ENCODE measurements around the gene STX16. TPM values are rescaled to one million over a fixed set of nuclear protein-coding genes. Genes with fewer than 3 reads are reported as not detected.

Gene STX16, protein sequence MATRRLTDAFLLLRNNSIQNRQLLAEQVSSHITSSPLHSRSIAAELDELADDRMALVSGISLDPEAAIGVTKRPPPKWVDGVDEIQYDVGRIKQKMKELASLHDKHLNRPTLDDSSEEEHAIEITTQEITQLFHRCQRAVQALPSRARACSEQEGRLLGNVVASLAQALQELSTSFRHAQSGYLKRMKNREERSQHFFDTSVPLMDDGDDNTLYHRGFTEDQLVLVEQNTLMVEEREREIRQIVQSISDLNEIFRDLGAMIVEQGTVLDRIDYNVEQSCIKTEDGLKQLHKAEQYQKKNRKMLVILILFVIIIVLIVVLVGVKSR
- 29.9 TPM for polyA plus RNA-seq (2013, experiment 1 of 2)
- polyA plus RNA-seq (2013, experiment 2 of 2) = 40.6 TPM

DNA sequence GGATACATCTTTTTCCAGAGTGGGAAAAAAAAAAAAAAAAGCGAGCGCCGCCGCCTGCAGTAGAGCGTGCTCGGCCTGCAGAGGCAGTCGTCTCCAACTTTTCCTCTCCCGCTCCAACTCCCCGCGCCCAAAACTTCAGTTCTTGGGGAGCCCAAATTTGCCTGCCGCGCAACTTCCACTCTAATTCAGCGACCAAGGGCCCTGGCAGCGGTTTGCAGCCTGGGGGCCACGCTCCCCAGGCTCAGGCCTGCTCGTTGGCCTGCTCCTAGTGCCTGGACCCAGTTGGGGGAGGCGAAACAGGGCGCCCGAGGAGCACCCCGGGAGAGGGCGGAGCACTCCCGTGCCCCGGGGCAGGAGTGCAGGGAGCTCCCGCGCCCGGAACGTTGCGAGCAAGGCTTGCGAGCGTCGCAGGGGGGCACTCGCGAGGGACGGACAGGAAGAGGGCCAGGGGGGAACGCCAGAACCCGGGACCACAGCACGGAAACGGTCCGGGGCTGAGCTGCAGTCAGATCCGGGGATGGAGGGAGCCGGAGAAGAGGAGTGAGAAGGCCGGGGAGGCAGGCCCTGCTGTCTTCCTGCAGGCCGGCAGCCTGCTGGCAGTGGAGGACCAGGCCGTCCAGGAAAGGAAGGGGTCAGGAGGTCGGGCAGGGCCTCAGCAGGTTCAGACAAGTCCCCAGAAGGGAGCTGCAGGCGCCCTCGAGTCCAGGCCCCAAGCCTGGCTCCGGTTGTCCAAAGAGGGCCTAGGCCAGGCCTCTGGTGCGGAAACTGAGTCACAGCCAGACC lies at the start of gene STX16:
TSS of gene STX16 (plus strand) at position 508 of the 783 bp plus-strand sequence. CDS start 724 bp downstream, outside the sequence.
- Histone ChIP-seq H3K9ac (ENCODE audit: low read depth, low read length) (peak within 1 kb of the TSS; percentile 83), H3K4me3 (ENCODE audit: low read length) (peak within 1 kb of the TSS; percentile 84), H3K4me1 (ENCODE audit: insufficient read depth, low read length) (peaks cover 45% of the 10 kb centered on the region), H3K27ac (ENCODE audit: low read depth, low read length) (peak within 1 kb of the TSS; percentile 96), H3K36me3 (ENCODE audit: insufficient read depth, low read length) (peaks cover 6% of the 10 kb centered on the region; the same call in 1 of the 2 replicates), H3K27me3 (ENCODE audit: insufficient read depth, low read length) (peaks cover 10% of the 10 kb centered on the region; the same call in 1 of the 2 replicates), H3K9me3 (ENCODE audit: insufficient read depth, low read depth, low read length) (no peaks in the 10 kb centered on the region)
- WGBS = 2% methylated on average over 49 of the region's 49 CpGs

DNA sequence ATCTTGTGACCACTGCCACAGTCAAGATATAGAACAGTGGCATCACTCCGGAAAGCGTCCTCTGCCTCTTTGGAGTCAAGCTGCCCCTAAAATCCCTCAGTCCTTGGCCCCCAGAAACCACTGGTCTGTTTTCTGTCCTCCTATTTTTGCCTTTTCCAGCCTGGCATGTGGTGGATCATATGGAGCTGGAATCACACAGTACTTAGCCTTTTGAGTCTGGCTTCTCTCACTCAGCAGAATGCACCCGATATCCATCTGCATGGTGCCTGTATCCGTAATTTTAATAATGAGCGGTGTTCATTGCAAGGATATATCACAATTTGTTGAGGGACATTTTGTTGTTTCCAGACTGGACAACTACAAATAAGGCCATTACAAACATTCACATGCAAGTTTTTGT lies 49.0 kb upstream of the STX16 start:
- 98% methylated on average over 5 of the region's 5 CpGs for WGBS
- Histone ChIP-seq H3K4me1 (ENCODE audit: insufficient read depth, low read length) (no peaks in the 10 kb centered on the region; the same call in 1 of the 2 replicates), H3K27me3 (ENCODE audit: insufficient read depth, low read length) (no peaks in the 10 kb centered on the region), H3K9ac (ENCODE audit: low read depth, low read length) (no peak overlapping the region), H3K36me3 (ENCODE audit: insufficient read depth, low read length) (no peaks in the 10 kb centered on the region), H3K9me3 (ENCODE audit: insufficient read depth, low read depth, low read length) (no peaks in the 10 kb centered on the region), H3K27ac (ENCODE audit: low read depth, low read length) (no peak overlapping the region), H3K4me3 (ENCODE audit: low read length) (no peak overlapping the region)

DNA sequence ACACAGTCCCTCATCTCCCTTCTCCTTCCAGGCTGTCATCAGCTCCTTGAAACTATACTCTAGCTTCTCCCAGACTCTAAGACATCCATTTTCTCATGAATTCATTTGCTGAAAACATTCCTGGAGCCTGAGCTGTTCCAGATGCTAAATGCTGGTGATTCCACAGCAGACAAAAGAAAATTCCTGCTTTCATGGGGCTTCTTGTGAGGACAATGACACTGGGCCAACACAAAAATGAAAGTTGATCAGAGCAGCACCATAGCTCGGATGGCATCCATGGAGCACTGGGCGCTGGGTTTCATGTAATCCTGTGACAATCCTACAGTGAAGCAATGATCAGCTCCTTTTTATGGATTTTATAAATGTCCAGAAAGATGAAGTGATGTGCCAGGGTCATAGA lies 47.4 kb upstream of the STX16 start:
- Histone ChIP-seq H3K4me1 (ENCODE audit: insufficient read depth, low read length) (no peaks in the 10 kb centered on the region), H3K36me3 (ENCODE audit: insufficient read depth, low read length) (no peaks in the 10 kb centered on the region), H3K4me3 (ENCODE audit: low read length) (no peak overlapping the region), H3K27ac (ENCODE audit: low read depth, low read length) (no peak overlapping the region), H3K9ac (ENCODE audit: low read depth, low read length) (no peak overlapping the region), H3K9me3 (ENCODE audit: insufficient read depth, low read depth, low read length) (no peaks in the 10 kb centered on the region), H3K27me3 (ENCODE audit: insufficient read depth, low read length) (no peaks in the 10 kb centered on the region)
- 91% methylated on average over 2 of the region's 2 CpGs for WGBS

DNA sequence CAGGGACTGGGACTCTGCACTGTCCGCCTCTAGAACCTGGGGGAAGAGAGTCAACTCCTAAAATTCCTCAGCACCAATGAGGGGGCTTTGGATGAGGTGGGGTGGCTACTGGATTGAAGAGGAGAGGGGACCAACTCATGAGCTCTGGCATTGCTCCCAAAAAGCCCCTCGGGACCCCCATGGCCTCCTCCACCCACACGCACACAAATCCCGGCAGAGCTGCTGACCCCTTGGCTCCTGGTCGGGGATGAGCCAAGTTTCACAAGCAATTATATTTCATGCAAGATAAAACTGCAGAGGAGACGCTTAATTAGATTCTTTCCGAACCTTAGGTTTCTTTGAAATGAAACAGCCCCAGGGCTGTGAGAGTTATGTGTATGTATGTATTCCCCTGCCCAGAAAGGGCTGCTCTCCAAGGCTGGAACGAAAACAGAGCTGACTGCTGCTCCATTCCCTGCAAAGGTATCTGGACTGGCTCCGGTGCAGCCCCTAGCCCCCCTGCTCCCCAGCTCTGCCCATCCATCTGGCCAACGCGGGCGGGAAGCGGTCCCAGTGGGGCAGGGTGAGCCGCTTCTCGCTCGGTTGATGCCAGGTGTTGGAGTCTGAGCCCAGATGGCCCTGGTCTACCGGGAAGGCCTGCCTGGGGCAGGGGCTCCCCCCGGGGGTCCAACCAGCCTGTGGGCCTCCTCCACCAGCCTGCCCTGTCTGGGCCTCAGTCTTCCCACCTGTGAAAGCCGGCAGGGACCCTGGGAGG lies 46.8 kb upstream of the STX16 start:
- Histone ChIP-seq H3K27me3 (ENCODE audit: insufficient read depth, low read length) (no peaks in the 10 kb centered on the region), H3K36me3 (ENCODE audit: insufficient read depth, low read length) (no peaks in the 10 kb centered on the region), H3K4me3 (ENCODE audit: low read length) (no peak overlapping the region), H3K27ac (ENCODE audit: low read depth, low read length) (no peak overlapping the region), H3K9ac (ENCODE audit: low read depth, low read length) (no peak overlapping the region), H3K9me3 (ENCODE audit: insufficient read depth, low read depth, low read length) (no peaks in the 10 kb centered on the region), H3K4me1 (ENCODE audit: insufficient read depth, low read length) (no peaks in the 10 kb centered on the region)
- WGBS = 91% methylated on average over 19 of the region's 19 CpGs

DNA sequence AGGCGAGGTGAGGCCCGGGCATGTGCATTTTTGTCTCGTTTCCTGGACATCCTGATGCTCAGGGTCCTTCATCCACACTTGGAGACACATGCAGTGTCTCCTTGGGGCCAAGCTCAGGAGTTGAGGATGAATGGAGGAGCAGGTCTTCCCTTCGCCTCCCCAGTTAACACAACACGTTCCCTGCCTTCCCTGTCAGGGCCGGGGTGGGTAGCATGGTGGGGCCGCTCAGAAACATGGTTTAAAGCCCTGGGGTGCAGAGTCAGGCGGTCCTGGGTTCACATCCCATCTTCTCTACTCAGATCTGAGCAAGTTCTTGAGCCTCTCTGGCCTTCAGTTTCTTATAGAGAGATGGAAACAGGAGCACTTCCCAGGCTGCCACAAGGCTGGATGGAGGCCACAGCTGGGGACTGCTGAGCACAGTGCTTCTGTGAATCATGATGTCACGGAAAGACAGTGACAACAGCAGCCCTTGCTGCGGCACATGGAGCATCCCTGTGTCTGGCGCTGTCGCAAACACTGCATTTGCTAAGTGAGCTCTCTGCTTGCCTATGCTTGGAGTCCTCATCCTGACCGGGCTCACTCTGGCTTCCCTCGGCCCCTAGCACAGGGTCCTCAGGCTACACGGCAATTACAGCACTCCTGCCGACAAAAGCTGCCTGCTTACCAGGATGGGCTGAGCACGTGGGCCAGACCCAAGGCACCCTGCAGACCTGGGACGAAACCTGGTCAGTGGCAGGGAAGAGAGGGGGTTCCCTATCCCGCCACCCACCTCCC lies 45.6 kb upstream of the STX16 start:
- WGBS = 90% methylated on average over 19 of the region's 19 CpGs
- H3K27me3 ChIP-seq (ENCODE audit: insufficient read depth, low read length) = no peaks in the 10 kb centered on the region
- no peaks in the 10 kb centered on the region for H3K4me1 ChIP-seq (ENCODE audit: insufficient read depth, low read length)
- no peak overlapping the region for H3K4me3 ChIP-seq (ENCODE audit: low read length)
- H3K27ac ChIP-seq (ENCODE audit: low read depth, low read length) = no peak overlapping the region
- no peak overlapping the region for H3K9ac ChIP-seq (ENCODE audit: low read depth, low read length)
- no peaks in the 10 kb centered on the region for H3K36me3 ChIP-seq (ENCODE audit: insufficient read depth, low read length)
- H3K9me3 ChIP-seq (ENCODE audit: insufficient read depth, low read depth, low read length) = no peaks in the 10 kb centered on the region

DNA sequence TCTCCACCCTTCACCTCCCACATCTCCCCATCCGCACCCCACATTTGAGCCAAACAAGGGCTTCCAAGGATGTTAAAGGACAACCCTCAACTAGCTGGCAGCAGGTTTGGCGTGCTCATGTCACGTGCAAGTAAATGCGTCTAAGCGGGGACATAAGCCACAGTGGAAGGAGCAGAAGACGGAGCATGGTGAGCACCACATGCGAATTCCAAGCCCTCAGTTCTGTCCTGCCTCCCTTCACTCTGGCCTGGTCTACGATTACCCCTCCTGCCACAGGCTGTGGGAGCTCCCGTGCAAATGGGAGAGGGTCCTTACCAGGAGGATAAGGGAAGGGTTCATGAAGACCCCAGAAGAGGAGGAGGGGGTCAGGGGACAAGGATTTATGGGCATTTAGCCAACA lies 44.9 kb upstream of the STX16 start:
- no peak overlapping the region for H3K9ac ChIP-seq (ENCODE audit: low read depth, low read length)
- H3K9me3 ChIP-seq (ENCODE audit: insufficient read depth, low read depth, low read length) = no peaks in the 10 kb centered on the region
- no peaks in the 10 kb centered on the region for H3K36me3 ChIP-seq (ENCODE audit: insufficient read depth, low read length)
- no peak overlapping the region for H3K4me3 ChIP-seq (ENCODE audit: low read length)
- H3K27ac ChIP-seq (ENCODE audit: low read depth, low read length) = no peak overlapping the region
- H3K4me1 ChIP-seq (ENCODE audit: insufficient read depth, low read length) = no peaks in the 10 kb centered on the region
- no peaks in the 10 kb centered on the region for H3K27me3 ChIP-seq (ENCODE audit: insufficient read depth, low read length)
- 93% methylated on average over 9 of the region's 9 CpGs for WGBS

DNA sequence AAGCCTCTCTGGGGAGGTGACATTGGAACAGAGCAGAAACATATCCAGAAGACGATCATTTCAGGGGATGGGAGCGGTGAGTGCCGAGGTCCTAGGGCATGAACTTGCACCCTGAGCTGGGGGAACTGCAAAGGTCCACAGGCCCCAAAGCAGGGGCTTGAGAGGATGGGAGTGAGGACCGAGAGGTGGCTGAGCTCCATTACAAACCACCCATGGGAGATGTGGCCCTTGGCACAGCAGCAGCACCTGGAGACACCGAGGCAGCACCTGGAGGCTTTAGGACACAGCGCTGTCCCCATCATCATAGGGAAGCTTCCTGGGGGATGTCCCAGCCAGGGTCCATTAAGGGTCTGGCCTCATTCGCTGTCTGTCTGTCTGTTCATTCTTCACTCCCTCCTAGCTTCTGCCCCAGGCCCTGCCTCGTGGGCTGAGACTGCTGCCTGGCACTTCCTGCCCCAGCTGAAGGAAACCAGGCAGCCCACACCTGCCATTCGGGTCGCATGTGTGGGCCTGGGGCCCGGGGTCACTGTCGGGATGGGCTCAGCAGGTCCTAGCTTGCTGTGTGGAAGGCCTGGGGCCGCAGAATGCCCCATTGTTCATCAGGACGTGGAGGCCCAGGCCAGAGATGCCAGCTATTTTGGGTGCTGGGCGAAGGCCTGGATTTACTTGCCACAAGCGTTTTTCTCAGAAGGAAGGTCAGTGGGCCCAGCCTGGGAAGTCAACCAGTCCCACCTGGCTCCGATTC lies 42.8 kb upstream of the STX16 start:
- no peaks in the 10 kb centered on the region for H3K4me1 ChIP-seq (ENCODE audit: insufficient read depth, low read length)
- no peaks in the 10 kb centered on the region for H3K36me3 ChIP-seq (ENCODE audit: insufficient read depth, low read length)
- H3K9ac ChIP-seq (ENCODE audit: low read depth, low read length) = no peak overlapping the region
- H3K9me3 ChIP-seq (ENCODE audit: insufficient read depth, low read depth, low read length) = no peaks in the 10 kb centered on the region
- H3K27ac ChIP-seq (ENCODE audit: low read depth, low read length) = no peak overlapping the region
- 93% methylated on average over 17 of the region's 17 CpGs for WGBS
- H3K27me3 ChIP-seq (ENCODE audit: insufficient read depth, low read length) = no peaks in the 10 kb centered on the region
- H3K4me3 ChIP-seq (ENCODE audit: low read length) = no peak overlapping the region

DNA sequence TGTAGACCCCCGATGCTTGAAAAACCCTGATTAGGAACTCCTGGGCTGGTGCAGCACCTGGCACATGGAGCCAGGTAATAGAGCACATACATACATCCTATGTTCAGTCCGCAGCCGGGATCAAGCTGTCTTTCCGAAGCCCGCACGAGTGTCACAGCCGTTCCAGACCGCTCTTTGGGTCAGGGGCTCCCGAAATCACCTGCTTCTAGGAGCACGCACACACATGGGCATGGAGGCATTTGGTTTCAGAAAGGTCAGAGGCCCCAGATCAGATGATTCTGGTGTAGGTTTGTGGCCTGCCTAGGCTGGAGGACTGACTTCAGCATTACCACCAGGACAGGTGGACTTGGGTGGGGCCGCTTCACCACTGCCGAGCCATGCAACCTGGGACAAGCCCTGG lies 42.1 kb upstream of the STX16 start:
- Histone ChIP-seq H3K4me1 (ENCODE audit: insufficient read depth, low read length) (no peaks in the 10 kb centered on the region), H3K27me3 (ENCODE audit: insufficient read depth, low read length) (no peaks in the 10 kb centered on the region), H3K36me3 (ENCODE audit: insufficient read depth, low read length) (no peaks in the 10 kb centered on the region), H3K27ac (ENCODE audit: low read depth, low read length) (no peak overlapping the region), H3K9me3 (ENCODE audit: insufficient read depth, low read depth, low read length) (no peaks in the 10 kb centered on the region), H3K9ac (ENCODE audit: low read depth, low read length) (no peak overlapping the region), H3K4me3 (ENCODE audit: low read length) (no peak overlapping the region)
- 97% methylated on average over 12 of the region's 12 CpGs for WGBS

DNA sequence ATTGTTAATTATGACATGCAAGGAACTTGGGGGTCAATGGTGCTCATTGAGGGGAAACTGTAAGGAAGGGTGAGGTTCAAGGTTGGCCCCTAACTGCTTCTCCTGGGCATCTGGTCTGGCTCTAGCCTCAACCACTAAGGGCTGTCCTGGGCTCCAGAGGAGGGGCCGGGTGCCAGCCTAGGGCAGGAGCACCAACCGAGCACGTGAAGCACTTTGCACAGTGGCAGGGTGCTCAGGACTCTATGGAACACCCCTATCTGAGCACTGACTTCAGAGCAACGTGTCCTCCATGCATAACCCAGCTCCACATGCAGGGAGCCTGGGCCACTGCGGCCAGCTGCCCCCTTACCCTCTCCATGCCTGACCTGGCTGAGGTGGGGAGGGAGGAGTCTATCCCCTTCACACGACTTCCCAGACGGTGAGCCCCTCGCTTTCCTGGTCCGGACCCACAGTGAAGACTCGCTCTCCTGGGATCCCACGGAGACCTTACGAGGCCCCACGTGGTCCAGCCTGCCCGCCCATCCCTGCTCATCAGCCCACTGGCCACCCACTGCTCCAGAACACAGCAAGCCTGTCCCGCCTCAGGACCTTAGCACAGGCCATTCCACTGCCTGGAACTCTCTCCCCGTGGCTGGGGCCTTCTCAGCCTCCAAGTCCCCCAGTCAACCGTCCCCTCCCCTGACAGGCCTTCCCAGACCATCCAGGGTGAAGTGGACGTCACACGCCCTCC lies 40.8 kb upstream of the STX16 start:
- H3K27ac ChIP-seq (ENCODE audit: low read depth, low read length) = no peak overlapping the region
- WGBS = 92% methylated on average over 19 of the region's 19 CpGs
- H3K9ac ChIP-seq (ENCODE audit: low read depth, low read length) = no peak overlapping the region
- H3K4me1 ChIP-seq (ENCODE audit: insufficient read depth, low read length) = no peaks in the 10 kb centered on the region
- no peak overlapping the region for H3K4me3 ChIP-seq (ENCODE audit: low read length)
- no peaks in the 10 kb centered on the region for H3K36me3 ChIP-seq (ENCODE audit: insufficient read depth, low read length)
- H3K9me3 ChIP-seq (ENCODE audit: insufficient read depth, low read depth, low read length) = no peaks in the 10 kb centered on the region
- no peaks in the 10 kb centered on the region for H3K27me3 ChIP-seq (ENCODE audit: insufficient read depth, low read length)

DNA sequence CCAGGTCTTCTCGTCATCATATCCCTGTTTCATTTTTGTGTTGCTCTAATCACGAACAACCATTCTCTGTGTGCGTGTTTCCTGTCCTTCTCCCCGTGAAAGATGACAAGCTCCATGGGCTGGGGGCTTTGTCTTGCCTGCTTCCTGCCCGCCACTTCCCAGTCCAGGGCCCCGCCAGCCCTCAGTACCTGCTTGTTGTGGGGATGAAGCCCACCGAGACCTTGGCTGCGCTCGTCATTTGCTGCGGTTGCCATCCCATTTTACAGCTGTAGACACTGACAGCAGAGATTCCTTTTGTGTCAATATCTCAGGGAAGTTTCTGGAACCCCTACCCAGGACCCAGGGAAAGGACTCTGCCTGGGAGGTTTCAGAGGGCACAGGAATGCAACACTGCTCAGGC lies 40.3 kb upstream of the STX16 start:
- Histone ChIP-seq H3K27ac (ENCODE audit: low read depth, low read length) (no peak overlapping the region), H3K27me3 (ENCODE audit: insufficient read depth, low read length) (no peaks in the 10 kb centered on the region), H3K4me1 (ENCODE audit: insufficient read depth, low read length) (no peaks in the 10 kb centered on the region), H3K9me3 (ENCODE audit: insufficient read depth, low read depth, low read length) (no peaks in the 10 kb centered on the region), H3K4me3 (ENCODE audit: low read length) (no peak overlapping the region), H3K36me3 (ENCODE audit: insufficient read depth, low read length) (no peaks in the 10 kb centered on the region), H3K9ac (ENCODE audit: low read depth, low read length) (no peak overlapping the region)
- WGBS = 95% methylated on average over 10 of the region's 10 CpGs
